Dendritic cell treated with granulocyte-macrophage colony-stimulating factor and Interleukin-4, amounts not matched to agents 40 ng/mL and 50 ng/mL, for 4 days (primary cell): ENCODE measurements around the gene WFDC5.
"Not testable (repeated sequence)": the region's sequence is repeated elsewhere in the genome, so short reads cannot be mapped to it uniquely, and the experiment has no call there.

Experiments used
- H3K27ac Mint-ChIP-seq: one replicate; pipeline ENCODE4 v1.8.0; 2022; ENCODE audit warnings: mild to moderate bottlenecking, mixed read lengths
- H3K27me3 Mint-ChIP-seq: one replicate; pipeline ENCODE4 v1.8.0; 2022; ENCODE audit warnings: mild to moderate bottlenecking, mixed read lengths
- H3K36me3 Mint-ChIP-seq: one replicate; pipeline ENCODE4 v1.8.0; 2022; ENCODE audit warnings: low read depth, mixed read lengths
- H3K4me1 Mint-ChIP-seq: one replicate; pipeline ENCODE4 v1.8.0; 2022; ENCODE audit warnings: low read depth, mixed read lengths
- H3K4me3 Mint-ChIP-seq: one replicate; pipeline ENCODE4 v1.8.0; 2022; ENCODE audit warnings: mild to moderate bottlenecking, moderate library complexity, mixed read lengths
- H3K9me3 Mint-ChIP-seq: one replicate; pipeline ENCODE4 v1.8.0; 2022; ENCODE audit warnings: mixed read lengths
- intact Hi-C: fragments of 100-400 bp; cut with micrococcal nuclease; formaldehyde crosslinking; loops from one replicate; pipeline ENCODE4 v1.15.0; 2022

Gene WFDC5

DNA sequence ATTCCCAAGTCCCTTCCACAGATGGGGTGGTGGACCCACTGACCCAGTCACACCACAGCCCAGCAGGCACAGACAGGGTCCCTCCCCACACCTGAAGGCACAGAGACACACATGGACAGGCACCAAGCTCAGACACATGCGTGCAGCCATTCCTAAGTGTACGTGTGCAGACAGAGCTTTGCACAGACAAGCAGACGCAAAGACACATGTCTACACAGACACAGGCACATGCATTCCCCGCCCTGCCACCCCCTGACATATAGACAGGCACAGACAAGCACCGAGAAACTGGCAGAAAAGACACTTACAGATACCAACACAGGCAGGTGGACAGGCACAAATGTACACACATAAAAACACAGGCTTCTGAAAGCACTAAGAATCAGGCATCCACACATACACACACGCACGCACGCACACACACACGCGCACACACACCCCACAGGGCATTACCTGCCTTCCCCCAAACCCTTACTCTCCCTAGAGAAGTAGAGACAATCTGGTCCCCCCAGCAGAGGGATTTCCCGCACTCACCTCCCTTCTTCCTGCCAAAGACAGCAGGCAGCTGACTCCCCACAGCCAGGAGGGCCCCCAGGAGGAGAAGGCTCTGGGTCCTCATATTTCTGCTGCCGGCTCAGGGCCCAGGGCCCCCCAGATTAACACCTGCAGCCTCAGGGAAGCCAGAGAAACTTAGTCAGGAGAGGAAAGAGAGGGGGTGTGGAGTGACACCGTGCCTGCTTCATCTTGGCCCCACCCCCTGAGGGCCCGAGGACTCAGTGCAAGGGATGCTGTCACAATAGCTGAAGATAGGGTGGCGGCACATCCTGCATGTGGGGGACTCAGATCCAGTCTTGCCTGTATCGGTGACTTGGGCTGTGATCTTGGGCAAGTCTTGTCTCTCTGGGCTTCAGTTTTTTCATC lies at the start of gene WFDC5:
WFDC5 (minus strand) TSS at position 710 of the 921 bp plus-strand sequence; CDS start at position 619, 91 bp downstream.
- Mint-ChIP-seq H3K27ac (no peak within 1 kb of the TSS), H3K36me3 (no peaks in the 10 kb centered on the region), H3K4me1 (no peaks in the 10 kb centered on the region), H3K9me3 (no peaks in the 10 kb centered on the region), H3K4me3 (no peak within 1 kb of the TSS), H3K27me3 (peaks cover 22% of the 10 kb centered on the region)
- intact Hi-C loops = no loop called here

DNA sequence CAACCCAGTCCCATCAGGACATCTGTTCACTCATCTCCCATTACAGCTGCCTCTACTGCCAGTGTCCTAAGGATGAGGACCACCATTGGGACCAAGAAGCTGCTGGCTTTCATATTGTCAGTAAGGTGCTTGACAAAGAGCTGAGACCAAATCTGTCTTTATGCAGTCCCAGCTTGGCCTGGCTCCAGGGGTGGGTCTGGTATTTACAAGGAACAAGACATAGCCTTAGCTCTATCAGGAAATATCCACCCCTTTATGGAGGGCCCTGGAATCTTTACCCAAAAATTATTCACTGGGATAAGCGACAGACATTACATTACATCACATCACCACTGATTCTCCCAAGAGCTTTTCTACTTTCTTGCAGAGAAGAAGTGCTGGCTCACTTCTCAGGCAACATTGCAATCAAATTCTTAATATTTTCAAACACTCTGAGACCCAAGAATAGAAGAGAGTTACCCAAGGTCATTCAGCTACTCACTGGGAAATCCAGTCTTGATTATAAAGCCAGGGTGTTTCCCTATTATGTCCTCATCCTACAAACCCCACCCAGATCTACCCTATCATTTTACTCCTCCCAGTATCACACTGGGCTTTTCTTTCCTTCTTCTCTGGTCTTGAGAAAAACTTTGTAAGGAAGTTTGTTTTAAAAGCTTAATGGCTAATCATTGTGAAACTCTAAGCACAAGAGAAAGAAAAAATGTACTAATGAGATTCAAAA lies 48.3 kb upstream of the WFDC5 start:
- Mint-ChIP-seq H3K4me1 (no peaks in the 10 kb centered on the region), H3K27ac (no peak overlapping the region), H3K27me3 (peaks cover 52% of the 10 kb centered on the region), H3K36me3 (no peaks in the 10 kb centered on the region), H3K4me3 (no peak overlapping the region), H3K9me3 (peaks cover 54% of the 10 kb centered on the region)
- intact Hi-C loops = no loop called here

DNA sequence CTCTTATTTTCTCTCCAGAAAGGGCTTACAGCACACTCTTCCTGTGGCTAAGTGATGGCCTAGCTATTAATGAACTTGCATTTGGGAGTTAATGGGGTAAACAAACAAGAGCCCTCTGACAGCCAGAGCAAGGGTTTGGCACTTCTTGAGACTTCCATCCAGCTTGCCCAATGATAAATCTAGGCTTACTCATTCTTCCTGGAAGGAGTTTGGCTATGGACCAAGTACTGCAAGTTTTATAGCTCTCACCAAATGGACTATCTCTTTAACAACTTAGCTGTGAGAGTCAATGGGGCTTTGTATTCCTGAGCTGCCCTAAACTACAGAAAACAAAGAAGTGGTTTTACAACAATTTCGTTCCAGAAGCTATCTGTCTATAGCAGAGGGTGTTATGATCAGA lies 43.0 kb upstream of the WFDC5 start:
- Mint-ChIP-seq H3K36me3 (peaks cover 25% of the 10 kb centered on the region), H3K27me3 (peaks cover 17% of the 10 kb centered on the region), H3K4me3 (no peak overlapping the region), H3K27ac (no peak overlapping the region), H3K9me3 (peaks cover 69% of the 10 kb centered on the region), H3K4me1 (peaks cover 24% of the 10 kb centered on the region)
- intact Hi-C loops = no loop called here

DNA sequence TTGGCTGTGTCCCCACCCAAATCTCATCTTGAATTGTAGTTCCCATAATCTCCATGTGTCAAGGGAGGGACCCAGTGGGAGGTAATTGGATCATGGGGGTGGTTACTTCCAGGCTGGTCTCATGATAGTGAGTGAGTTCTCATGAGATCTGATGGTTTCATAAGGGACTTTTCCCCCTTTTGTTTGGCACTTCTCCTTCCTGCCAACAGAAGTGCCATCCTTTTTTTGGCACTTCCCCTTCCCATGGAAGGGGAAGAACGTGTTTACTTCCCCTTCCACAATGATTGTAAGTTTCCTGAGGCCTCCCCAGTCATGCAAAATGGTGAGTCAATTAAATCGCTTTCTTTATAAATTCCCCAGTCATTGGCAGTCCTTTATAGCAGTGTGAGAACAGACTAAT lies 41.7 kb upstream of the WFDC5 start:
- peaks cover 9% of the 10 kb centered on the region for H3K27me3 Mint-ChIP-seq
- H3K27ac Mint-ChIP-seq = peak overlapping the region; percentile 66
- peaks cover 32% of the 10 kb centered on the region for H3K4me1 Mint-ChIP-seq

GRCh38 chr20:45154794-45155193 lies 39.8 kb upstream of the WFDC5 start:
- Mint-ChIP-seq H3K27ac (peak overlapping the region; percentile 81), H3K36me3 (peaks cover 25% of the 10 kb centered on the region), H3K4me1 (peaks cover 32% of the 10 kb centered on the region), H3K27me3 (peaks cover 14% of the 10 kb centered on the region), H3K9me3 (peaks cover 57% of the 10 kb centered on the region)
- H3K4me3 Mint-ChIP-seq, intact Hi-C loops: not testable (repeated sequence)

More for the DNA sequence above, 41.7 kb upstream of the WFDC5 start:
- H3K4me3 Mint-ChIP-seq = no peak overlapping the region
- peaks cover 59% of the 10 kb centered on the region for H3K9me3 Mint-ChIP-seq
- intact Hi-C loops = no loop called here
- H3K36me3 Mint-ChIP-seq = peaks cover 25% of the 10 kb centered on the region

GRCh38 chr20:45154183-45154582 lies 39.2 kb upstream of the WFDC5 start:
- Mint-ChIP-seq H3K4me3 (no peak overlapping the region), H3K27ac (peak overlapping the region; percentile 81), H3K4me1 (peaks cover 32% of the 10 kb centered on the region), H3K36me3 (peaks cover 25% of the 10 kb centered on the region), H3K9me3 (peaks cover 51% of the 10 kb centered on the region), H3K27me3 (peaks cover 20% of the 10 kb centered on the region)
- intact Hi-C loops = no loop called here

GRCh38 chr20:45153752-45154151 lies 38.8 kb upstream of the WFDC5 start:
- peak overlapping the region; percentile 81 for H3K27ac Mint-ChIP-seq

GRCh38 chr20:45153147-45153546 lies 38.2 kb upstream of the WFDC5 start:
- Mint-ChIP-seq H3K36me3 (peaks cover 25% of the 10 kb centered on the region), H3K4me1 (peaks cover 32% of the 10 kb centered on the region), H3K9me3 (peaks cover 41% of the 10 kb centered on the region), H3K27me3 (peaks cover 25% of the 10 kb centered on the region), H3K27ac (peak overlapping the region; percentile 81), H3K4me3 (no peak overlapping the region)
- intact Hi-C loops = no loop called here

More at GRCh38 chr20:45153752-45154151, 38.8 kb upstream of the WFDC5 start:
- peaks cover 47% of the 10 kb centered on the region for H3K9me3 Mint-ChIP-seq
- H3K27me3 Mint-ChIP-seq = peaks cover 23% of the 10 kb centered on the region
- intact Hi-C loops = no loop called here
- peaks cover 25% of the 10 kb centered on the region for H3K36me3 Mint-ChIP-seq
- H3K4me3 Mint-ChIP-seq = no peak overlapping the region
- peaks cover 32% of the 10 kb centered on the region for H3K4me1 Mint-ChIP-seq

- H3K9me3 Mint-ChIP-seq = peaks cover 33% of the 10 kb centered on the region
- H3K4me3 Mint-ChIP-seq = no peak overlapping the region
- H3K36me3 Mint-ChIP-seq = peaks cover 25% of the 10 kb centered on the region
- H3K4me1 Mint-ChIP-seq = peaks cover 32% of the 10 kb centered on the region
- intact Hi-C loops = no loop called here
- H3K27ac Mint-ChIP-seq = no peak overlapping the region
- peaks cover 27% of the 10 kb centered on the region for H3K27me3 Mint-ChIP-seq
Measured at GRCh38 chr20:45152405-45152804, 37.4 kb upstream of the WFDC5 start.

GRCh38 chr20:45149062-45149461 lies 34.1 kb upstream of the WFDC5 start:
- Mint-ChIP-seq H3K4me3 (no peak overlapping the region), H3K4me1 (peaks cover 20% of the 10 kb centered on the region), H3K36me3 (no peaks in the 10 kb centered on the region), H3K27me3 (peaks cover 51% of the 10 kb centered on the region), H3K9me3 (no peaks in the 10 kb centered on the region), H3K27ac (no peak overlapping the region)
- intact Hi-C loops = no loop called here

- H3K4me1 Mint-ChIP-seq = no peaks in the 10 kb centered on the region
- no peaks in the 10 kb centered on the region for H3K9me3 Mint-ChIP-seq
- peaks cover 25% of the 10 kb centered on the region for H3K27me3 Mint-ChIP-seq
- no peak overlapping the region for H3K4me3 Mint-ChIP-seq
- H3K36me3 Mint-ChIP-seq = no peaks in the 10 kb centered on the region
- H3K27ac Mint-ChIP-seq = no peak overlapping the region
- intact Hi-C loops = no loop called here
Measured at GRCh38 chr20:45140836-45141235, 25.9 kb upstream of the WFDC5 start.

DNA sequence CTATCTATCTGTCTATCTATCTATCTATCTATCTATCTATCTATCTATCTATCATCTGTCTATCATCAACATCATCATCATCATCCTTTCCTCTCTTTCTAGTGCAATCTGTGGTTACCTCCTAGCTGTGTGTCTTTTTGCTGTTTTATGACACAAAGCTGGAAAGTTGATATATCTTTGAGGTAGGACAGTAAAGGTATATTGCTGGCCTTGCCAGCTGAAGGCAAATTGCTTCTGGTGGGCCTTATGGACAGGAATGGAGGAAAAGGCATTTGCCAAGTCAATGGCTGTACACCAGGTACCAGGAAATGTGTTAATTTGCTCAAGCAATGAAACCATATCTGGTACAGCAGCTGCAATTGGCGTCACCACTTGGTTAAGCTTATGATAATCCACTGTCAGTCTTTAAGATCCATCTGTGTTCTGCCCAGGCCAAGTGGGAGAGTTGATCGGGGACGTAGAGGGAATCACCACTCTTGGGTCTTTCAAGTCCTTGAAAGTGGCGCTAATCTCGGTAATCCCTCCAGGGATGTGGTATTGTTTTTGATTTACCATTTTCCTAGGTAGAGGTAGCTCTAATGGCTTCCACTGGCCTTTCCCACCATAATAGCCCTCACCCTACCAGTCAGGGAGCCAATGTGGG lies 24.9 kb upstream of the WFDC5 start:
- not testable (repeated sequence) for H3K9me3 Mint-ChIP-seq, H3K27ac Mint-ChIP-seq, H3K4me3 Mint-ChIP-seq, H3K36me3 Mint-ChIP-seq, H3K4me1 Mint-ChIP-seq
- intact Hi-C loops = loop anchor here (1.0 kb wide), 1 partner anchor 151 kb away; no protein-coding TSS in a partner anchor
- peaks cover 24% of the 10 kb centered on the region for H3K27me3 Mint-ChIP-seq

- no peaks in the 10 kb centered on the region for H3K9me3 Mint-ChIP-seq
- no peaks in the 10 kb centered on the region for H3K4me1 Mint-ChIP-seq
- H3K27ac Mint-ChIP-seq = no peak overlapping the region
- intact Hi-C loops = loop anchor here (1.0 kb wide), 1 partner anchor 153 kb away; no protein-coding TSS in a partner anchor
- no peak overlapping the region for H3K4me3 Mint-ChIP-seq
- no peaks in the 10 kb centered on the region for H3K36me3 Mint-ChIP-seq
- H3K27me3 Mint-ChIP-seq = peaks cover 19% of the 10 kb centered on the region
Measured at GRCh38 chr20:45138561-45139300, 23.8 kb upstream of the WFDC5 start.
